Bronchial smooth muscle cell (primary cell): ENCODE measurements around the gene SELENOW. TPM values are rescaled to one million over a fixed set of nuclear protein-coding genes. Genes with fewer than 3 reads are reported as not detected.

ENCODE experiments used
- total RNA-seq: library from RNA; depleted of rRNA; stranded (reverse); fragments of >200 nt; gene quantifications from 2 replicates; pipeline ENCODE4 v1.2.1, GENCODE V29; 2014

SELENOW gene
- total RNA-seq: 89.6 and 153 TPM in 2 replicates

DNA sequence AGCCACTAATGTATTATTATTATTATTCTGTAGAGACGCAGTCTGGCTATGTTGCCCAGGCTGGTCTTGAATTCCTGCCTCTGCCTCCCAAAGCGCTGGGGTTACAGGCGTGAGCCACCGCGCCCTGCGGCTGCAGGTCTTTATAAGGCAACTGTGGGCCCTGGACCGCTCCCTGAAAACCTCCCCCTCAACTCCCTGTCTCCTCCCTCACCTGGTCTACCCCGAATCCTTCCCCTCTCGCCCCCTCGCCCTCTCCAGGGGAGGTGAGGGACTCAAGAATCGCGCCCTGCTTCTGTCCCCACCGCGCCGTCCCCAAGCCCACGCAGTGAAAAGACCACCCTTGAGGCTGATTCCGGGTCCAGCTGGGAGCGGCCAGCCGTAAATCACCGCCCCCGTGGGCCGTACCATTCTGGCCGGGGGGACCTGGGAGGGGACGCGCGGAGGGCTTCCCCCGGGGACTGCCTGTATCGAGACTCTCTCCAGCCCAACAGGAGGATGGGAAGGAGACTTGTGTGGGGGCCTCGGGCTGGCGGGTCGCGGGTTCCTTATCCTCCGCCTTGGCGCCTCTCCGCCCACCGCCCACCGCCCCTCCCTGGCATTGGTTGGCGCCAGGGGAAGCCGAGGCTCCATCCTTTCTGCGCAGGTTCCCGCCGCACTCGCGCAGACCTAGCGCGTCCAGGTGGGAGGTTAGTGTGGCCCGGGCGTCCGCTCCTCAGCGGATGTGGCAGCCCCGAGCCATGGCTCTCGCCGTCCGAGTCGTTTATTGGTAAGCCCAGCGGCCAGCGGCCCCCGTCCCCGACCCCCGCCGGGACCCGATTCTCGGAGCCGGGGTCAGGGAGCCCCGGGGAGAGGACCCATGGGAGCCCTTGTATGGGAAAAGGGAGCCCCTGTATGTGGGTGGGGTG is at the start of gene SELENOW:
Gene SELENOW, plus strand, starts transcription at position 655 of the 905 bp plus-strand sequence. Its CDS starts 83 bp downstream, at position 738.

DNA sequence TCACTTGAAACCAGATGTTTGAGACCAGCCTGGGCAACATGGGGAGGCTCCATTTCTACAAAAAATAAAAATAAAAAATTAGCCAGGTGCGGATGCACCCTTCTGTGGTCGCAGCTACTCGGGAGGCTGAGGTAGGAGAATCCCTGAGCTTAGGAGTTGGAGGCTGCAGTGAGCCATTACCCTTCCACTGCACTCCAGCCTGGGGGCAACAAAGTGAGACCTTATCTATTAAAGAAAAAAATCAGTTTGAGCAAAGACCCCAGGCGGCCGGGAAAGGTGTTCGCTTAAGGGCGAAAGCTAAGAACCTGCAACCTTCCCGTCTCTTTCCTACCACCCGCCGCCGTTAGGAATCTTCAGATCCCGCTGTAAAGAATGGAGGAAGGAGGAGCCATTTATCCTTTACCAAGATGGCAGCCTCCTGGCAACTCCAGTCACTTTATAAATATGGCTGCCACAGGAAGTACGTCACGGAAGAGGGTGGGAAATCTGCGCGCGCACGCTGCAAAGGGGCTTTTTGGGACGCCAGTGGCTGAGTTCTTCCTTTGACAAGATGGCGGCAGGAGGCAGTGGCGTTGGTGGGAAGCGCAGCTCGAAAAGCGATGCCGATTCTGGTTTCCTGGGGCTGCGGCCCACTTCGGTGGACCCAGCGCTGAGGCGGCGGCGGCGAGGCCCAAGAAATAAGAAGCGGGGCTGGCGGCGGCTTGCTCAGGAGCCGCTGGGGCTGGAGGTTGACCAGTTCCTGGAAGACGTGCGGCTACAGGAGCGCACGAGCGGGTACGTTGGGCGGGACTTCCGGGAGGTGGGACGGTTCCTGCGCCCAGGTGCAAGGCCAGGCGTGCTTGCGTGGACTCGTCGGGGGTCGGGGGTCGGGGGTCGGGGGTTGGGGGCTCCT is 33.2 kb upstream of the SELENOW start, which contains the start of gene NOP53:
Gene NOP53, plus strand, starts transcription at position 537 of the 892 bp plus-strand sequence. Its CDS starts 14 bp downstream, at position 551.

DNA sequence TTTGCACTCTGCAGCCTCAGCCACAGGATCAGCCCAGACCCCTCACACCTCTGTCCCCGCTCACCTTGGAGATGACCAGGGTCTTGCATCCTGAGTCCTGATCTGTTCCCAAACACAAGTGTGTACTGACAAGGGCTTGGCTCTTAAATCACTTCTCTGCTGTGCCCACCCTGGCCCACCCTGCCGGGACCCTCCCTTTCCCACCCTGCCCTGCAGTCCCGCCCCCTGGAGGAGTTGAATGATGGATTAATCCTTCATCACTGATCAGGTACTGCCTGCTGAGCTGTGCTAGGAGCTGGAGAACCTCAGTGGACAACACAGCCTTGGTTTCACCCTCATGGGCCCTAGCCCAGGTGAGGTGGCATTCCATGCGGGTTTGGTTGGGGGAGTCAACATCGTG is 25.9 kb downstream of the SELENOW start, which contains the start of gene TPRX1:
Gene TPRX1, minus strand, starts transcription at position 101 of the 400 bp plus-strand sequence. Its CDS starts 12 bp downstream, at position 89.

DNA sequence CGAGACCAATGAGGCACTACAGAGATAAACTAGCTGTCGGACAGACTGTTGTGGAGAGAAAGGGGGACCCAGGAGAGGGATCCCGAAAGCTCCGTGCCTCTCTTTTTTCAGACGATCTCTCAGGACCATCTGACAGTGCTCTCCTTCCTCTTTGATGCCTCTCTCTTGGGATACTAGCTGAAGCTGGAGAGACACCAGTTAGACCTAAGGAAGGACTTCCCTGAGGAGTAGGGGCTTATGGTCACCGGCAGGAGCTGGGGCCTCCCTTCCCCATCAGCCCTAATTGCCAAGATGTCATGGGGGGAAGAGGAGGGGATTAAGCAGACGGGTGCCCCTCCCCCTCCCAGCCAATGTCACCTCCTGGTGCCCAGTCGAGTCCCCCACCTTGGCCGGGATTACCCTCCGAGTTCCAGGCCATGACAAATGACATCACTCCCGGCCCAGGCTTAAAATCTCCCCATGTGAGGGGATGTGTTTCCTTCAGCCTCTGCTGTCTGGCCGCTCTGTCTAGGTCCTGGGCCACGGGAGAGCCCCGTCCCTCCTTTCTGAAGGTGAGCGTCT is 43.0 kb downstream of the SELENOW start, which contains the start of gene CRX:
Gene CRX, plus strand, starts transcription at position 478 of the 561 bp plus-strand sequence. CDS start 12,507 bp downstream, outside the sequence.

Other genes with a start within 250 kb of the SELENOW start
- gene ZNF541, start 205.6 kb upstream of the SELENOW start, total RNA-seq: 0.26 TPM in 1 of 2 replicates, not detected in the other
- gene BICRA, start 169.6 kb upstream of the SELENOW start, total RNA-seq: 2.0 and 2.4 TPM in 2 replicates
- gene EHD2, start 65.3 kb upstream of the SELENOW start, total RNA-seq: 141 and 160 TPM in 2 replicates
- 49.0 and 52.5 TPM in 2 replicates for gene NOP53, start 33.2 kb upstream of the SELENOW start, total RNA-seq
- not detected in 2 replicates for gene TPRX1, start 25.8 kb downstream of the SELENOW start, total RNA-seq
- gene CRX, start 43.2 kb downstream of the SELENOW start, total RNA-seq: not detected in 2 replicates
- not detected in 2 replicates for gene TPRX2, start 80.5 kb downstream of the SELENOW start, total RNA-seq
- not detected in 2 replicates for gene SULT2A1, start 107.6 kb downstream of the SELENOW start, total RNA-seq
- not detected in 2 replicates for gene BSPH1, start 213.5 kb downstream of the SELENOW start, total RNA-seq
- not detected in 2 replicates for gene ELSPBP1, start 215.9 kb downstream of the SELENOW start, total RNA-seq